DND-41 (cell line): ENCODE results near the gene ITGB5.

ENCODE experiments used
- ATAC-seq: fragments of 200-7000 bp; cut with Tn5 transposase; 3 replicates; pipeline ENCODE4 v1.9.1; 2021; ENCODE audit warnings: low read depth; ENCODE audit not compliant: insufficient read depth
- DNase-seq: peaks from one replicate; pipeline ENCODE4 v3.0.0-alpha.2; 2020
- H2AFZ ChIP-seq: 2 replicates; pipeline ENCODE4 v1.6.0; 2012; ENCODE audit warnings: low read depth, low read length
- H3K27ac ChIP-seq: 2 replicates; pipeline ENCODE4 v1.5.1; 2012; ENCODE audit warnings: low read length, inconsistent platforms
- H3K27me3 ChIP-seq: fragments of 200-600 bp; sonication (generic); 2 replicates; pipeline ENCODE4 v1.6.0; 2012; ENCODE audit warnings: low read length, mild to moderate bottlenecking, inconsistent platforms; ENCODE audit not compliant: insufficient read depth, poor library complexity
- H3K36me3 ChIP-seq: 2 replicates; pipeline ENCODE4 v1.5.1; 2012; ENCODE audit warnings: low read length, inconsistent platforms; ENCODE audit not compliant: insufficient read depth
- H3K4me1 ChIP-seq: 2 replicates; pipeline ENCODE4 v1.5.1; 2012; ENCODE audit warnings: mild to moderate bottlenecking, low read length; ENCODE audit not compliant: insufficient read depth
- H3K4me2 ChIP-seq: 2 replicates; pipeline ENCODE4 v1.6.0; 2012; ENCODE audit warnings: mild to moderate bottlenecking, moderate library complexity, low read length, inconsistent platforms; ENCODE audit not compliant: insufficient read depth
- H3K4me3 ChIP-seq, 2 experiments: fragments of 200-600 bp in 1 of 2; shearing (Covaris generic) in 1 of 2; 2 replicates each; pipeline ENCODE4 v1.5.1; 2012 to 2016; ENCODE audit warnings: inconsistent platforms in 2 of 2, low read length in 2 of 2, mild to moderate bottlenecking in 2 of 2, low read depth in 1 of 2, moderate library complexity in 1 of 2
- H3K79me2 ChIP-seq: 2 replicates; pipeline ENCODE4 v1.6.0; 2012; ENCODE audit warnings: low read length, inconsistent platforms; ENCODE audit not compliant: insufficient read depth
- H3K9ac ChIP-seq: 2 replicates; pipeline ENCODE4 v1.6.0; 2012; ENCODE audit warnings: low read depth, mild to moderate bottlenecking, inconsistent platforms, low read length, moderate library complexity
- H3K9me3 ChIP-seq: 2 replicates; pipeline ENCODE4 v1.5.1; 2012; ENCODE audit warnings: low read length, moderate library complexity, mild to moderate bottlenecking, inconsistent platforms; ENCODE audit not compliant: insufficient read depth, severe bottlenecking
- H4K20me1 ChIP-seq: 2 replicates; pipeline ENCODE4 v1.6.0; 2012; ENCODE audit warnings: low read length; ENCODE audit not compliant: insufficient read depth
- CTCF ChIP-seq: IDR thresholded peaks from 2 replicates; pipeline ENCODE4 v1.5.1; 2012; ENCODE audit warnings: borderline replicate concordance, low read length, moderate library complexity, mild to moderate bottlenecking; ENCODE audit not compliant: poor library complexity, severe bottlenecking; ENCODE audit errors: extremely low read depth
- EZH2 ChIP-seq: IDR thresholded peaks from 3 replicates; pipeline ENCODE4 v1.6.1; 2012; ENCODE audit warnings: borderline replicate concordance, low read depth, mild to moderate bottlenecking, moderate library complexity, low read length, inconsistent platforms; ENCODE audit not compliant: severe bottlenecking

Gene ITGB5

GRCh38 chr3:124802702-124803101, 84.5 kb downstream of the ITGB5 start:
- no peaks in the 10 kb centered on the region for H3K79me2 ChIP-seq
- H3K36me3 ChIP-seq = no peaks in the 10 kb centered on the region
- no peak overlapping the region for H3K27ac ChIP-seq
- DNase-seq = no peak
- no peak for TF ChIP-seq EZH2
- TF ChIP-seq CTCF = no peak
- H3K9ac ChIP-seq = no peak overlapping the region
- no peaks in the 10 kb centered on the region for H3K9me3 ChIP-seq
- no peak for ATAC-seq
- no peak overlapping the region for H3K4me2 ChIP-seq
- H3K4me3 ChIP-seq = no peak overlapping the region
- no peaks in the 10 kb centered on the region for H3K27me3 ChIP-seq
- H3K4me1 ChIP-seq = no peaks in the 10 kb centered on the region
- no peak overlapping the region for H2AFZ ChIP-seq
- no peaks in the 10 kb centered on the region; the same call in 1 of the 2 replicates for H4K20me1 ChIP-seq

- Histone ChIP-seq H3K4me3 (no peak overlapping the region), H3K9ac (no peak overlapping the region)
Measured at GRCh38 chr3:124802061-124802698, 85.0 kb downstream of the ITGB5 start.

GRCh38 chr3:124800511-124801258, 86.5 kb downstream of the ITGB5 start:
- Histone ChIP-seq H3K4me1 (no peaks in the 10 kb centered on the region), H3K4me3 (no peak overlapping the region), H3K4me2 (no peak overlapping the region), H3K79me2 (no peaks in the 10 kb centered on the region), H3K36me3 (no peaks in the 10 kb centered on the region), H2AFZ (no peak overlapping the region), H3K27me3 (no peaks in the 10 kb centered on the region), H3K9ac (no peak overlapping the region), H3K27ac (no peak overlapping the region), H3K9me3 (no peaks in the 10 kb centered on the region), H4K20me1 (no peaks in the 10 kb centered on the region; the same call in 1 of the 2 replicates)
- no peak for ATAC-seq
- TF ChIP-seq EZH2 (no peak), CTCF (no peak)
- DNase-seq = no peak

More at GRCh38 chr3:124802061-124802698, 85.0 kb downstream of the ITGB5 start:
- ATAC-seq = no peak
- no peaks in the 10 kb centered on the region for H3K4me1 ChIP-seq
- no peaks in the 10 kb centered on the region for H3K36me3 ChIP-seq
- no peak overlapping the region for H3K27ac ChIP-seq
- H3K79me2 ChIP-seq = no peaks in the 10 kb centered on the region
- TF ChIP-seq CTCF (no peak), EZH2 (no peak)
- H2AFZ ChIP-seq = no peak overlapping the region
- DNase-seq = no peak
- H3K9me3 ChIP-seq = no peaks in the 10 kb centered on the region
- H4K20me1 ChIP-seq = no peaks in the 10 kb centered on the region; the same call in 1 of the 2 replicates
- no peak overlapping the region for H3K4me2 ChIP-seq
- H3K27me3 ChIP-seq = no peaks in the 10 kb centered on the region
